ENCODE data around the gene ZNF232.
"Not testable (repeated sequence)": the region's sequence is repeated elsewhere in the genome, so short reads cannot be mapped to it uniquely, and the experiment has no call there.

Gene ZNF232

DNA sequence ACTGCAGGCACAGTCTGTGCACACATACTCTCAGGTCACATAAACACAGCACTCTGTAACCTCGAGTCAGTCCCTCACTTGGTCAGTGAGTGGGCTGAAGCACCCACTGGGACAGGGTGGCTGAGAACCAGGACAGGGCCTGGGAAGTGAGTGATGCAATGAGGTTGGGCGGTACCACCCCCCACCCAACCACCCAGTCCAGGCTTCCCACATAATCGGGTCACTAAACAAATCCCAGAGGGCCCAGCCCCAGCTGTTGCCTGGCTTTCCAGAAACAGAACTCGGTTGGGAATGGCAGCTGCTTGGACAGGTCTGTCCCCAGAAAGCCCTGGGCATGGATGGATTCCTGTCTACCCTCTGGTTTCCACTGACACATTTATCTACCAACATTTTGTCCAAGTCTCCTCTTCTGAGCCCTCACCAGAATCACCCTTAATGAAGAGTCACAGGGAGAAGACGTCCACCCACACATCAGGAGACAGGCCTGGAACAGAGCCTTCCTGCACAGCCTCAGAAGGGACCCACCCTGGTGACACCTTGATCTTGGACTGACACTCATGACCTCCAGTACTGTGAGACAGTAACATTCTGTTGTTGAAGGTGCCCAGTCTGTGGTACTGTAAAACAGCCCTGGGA, 12.6 kb upstream of the ZNF232 start:
- not testable (repeated sequence) for H3K9me3 ChIP-seq (ENCODE audit: insufficient read depth, low read length); H3K4me3 ChIP-seq (ENCODE audit: insufficient read depth, low read length, poor library complexity, severe bottlenecking); H3K27me3 ChIP-seq (ENCODE audit: low read length); H3F3A ChIP-seq (ENCODE audit: insufficient read depth); H3K9ac ChIP-seq (ENCODE audit: low read length); H3K27ac ChIP-seq (ENCODE audit: low read depth, low read length); H3K9me2 ChIP-seq (replicated peaks; ENCODE audit: insufficient read depth, low read length); H4K20me1 ChIP-seq (ENCODE audit: low read depth, low read length); H3K36me3 ChIP-seq (ENCODE audit: low read length); H3K4me2 ChIP-seq (ENCODE audit: low read depth, low read length, poor library complexity, severe bottlenecking); H2AFZ ChIP-seq (ENCODE audit: low read depth, low read length, severe bottlenecking); H3K79me2 ChIP-seq (ENCODE audit: insufficient read depth, low read length)

DNA sequence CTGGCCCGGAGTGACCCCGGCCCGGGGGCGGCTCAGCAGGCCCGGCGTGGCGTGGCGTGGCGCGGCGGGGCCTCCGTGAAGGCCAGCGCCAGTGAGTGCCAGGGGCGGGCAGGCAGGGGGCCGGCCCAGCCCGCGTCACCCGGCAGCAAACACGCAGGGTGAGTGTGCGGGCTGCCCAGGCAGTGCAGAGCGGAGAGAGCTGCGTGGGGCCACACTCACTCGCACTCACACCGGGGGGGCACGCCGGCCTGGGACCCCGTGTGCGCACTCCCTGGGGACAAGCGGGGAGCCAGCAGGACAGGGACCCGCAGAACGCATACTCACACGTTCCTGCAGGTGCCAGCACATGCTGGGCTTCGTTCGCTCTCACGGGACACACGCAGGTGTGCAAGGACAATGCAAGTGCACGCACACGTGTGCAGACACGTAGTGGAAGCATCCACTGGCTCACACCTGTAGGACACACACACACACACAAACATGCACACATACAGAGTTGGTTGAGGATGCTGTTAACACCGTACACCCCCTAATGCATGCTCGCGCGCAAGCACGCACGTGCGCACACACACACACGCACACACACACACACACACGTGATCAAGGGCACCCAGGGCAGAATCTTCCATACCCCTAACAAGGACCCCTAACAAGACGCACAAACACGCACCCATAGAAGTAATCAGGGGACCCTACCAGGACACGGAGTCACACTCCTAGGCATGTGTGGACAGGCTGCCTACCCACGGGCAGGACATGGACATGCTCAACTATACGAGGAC, 11.9 kb upstream of the ZNF232 start:
- Histone ChIP-seq H3K36me3 (ENCODE audit: low read length) (no peaks in the 10 kb centered on the region), H3K27me3 (ENCODE audit: low read length) (no peaks in the 10 kb centered on the region), H2AFZ (ENCODE audit: low read depth, low read length, severe bottlenecking) (no peak overlapping the region), H3K4me2 (ENCODE audit: low read depth, low read length, poor library complexity, severe bottlenecking) (no peak overlapping the region), H3K9ac (ENCODE audit: low read length) (no peak overlapping the region), H3F3A (ENCODE audit: insufficient read depth) (no peaks in the 10 kb centered on the region), H3K27ac (ENCODE audit: low read depth, low read length) (no peak overlapping the region), H3K4me3 (ENCODE audit: insufficient read depth, low read length, poor library complexity, severe bottlenecking) (no peak overlapping the region), H3K9me3 (ENCODE audit: insufficient read depth, low read length) (no peaks in the 10 kb centered on the region), H3K79me2 (ENCODE audit: insufficient read depth, low read length) (no peaks in the 10 kb centered on the region), H4K20me1 (ENCODE audit: low read depth, low read length) (no peaks in the 10 kb centered on the region), H3K9me2 (replicated peaks; ENCODE audit: insufficient read depth, low read length) (no peaks in the 10 kb centered on the region)
- no peak for TF ChIP-seq EZH2phosphoT487 (conservative IDR thresholded peaks at IDR 0.05; ENCODE audit: low read length)
- TF ChIP-seq, protein P1, sequence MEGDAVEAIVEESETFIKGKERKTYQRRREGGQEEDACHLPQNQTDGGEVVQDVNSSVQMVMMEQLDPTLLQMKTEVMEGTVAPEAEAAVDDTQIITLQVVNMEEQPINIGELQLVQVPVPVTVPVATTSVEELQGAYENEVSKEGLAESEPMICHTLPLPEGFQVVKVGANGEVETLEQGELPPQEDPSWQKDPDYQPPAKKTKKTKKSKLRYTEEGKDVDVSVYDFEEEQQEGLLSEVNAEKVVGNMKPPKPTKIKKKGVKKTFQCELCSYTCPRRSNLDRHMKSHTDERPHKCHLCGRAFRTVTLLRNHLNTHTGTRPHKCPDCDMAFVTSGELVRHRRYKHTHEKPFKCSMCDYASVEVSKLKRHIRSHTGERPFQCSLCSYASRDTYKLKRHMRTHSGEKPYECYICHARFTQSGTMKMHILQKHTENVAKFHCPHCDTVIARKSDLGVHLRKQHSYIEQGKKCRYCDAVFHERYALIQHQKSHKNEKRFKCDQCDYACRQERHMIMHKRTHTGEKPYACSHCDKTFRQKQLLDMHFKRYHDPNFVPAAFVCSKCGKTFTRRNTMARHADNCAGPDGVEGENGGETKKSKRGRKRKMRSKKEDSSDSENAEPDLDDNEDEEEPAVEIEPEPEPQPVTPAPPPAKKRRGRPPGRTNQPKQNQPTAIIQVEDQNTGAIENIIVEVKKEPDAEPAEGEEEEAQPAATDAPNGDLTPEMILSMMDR (IDR thresholded peaks at IDR 0.05; ENCODE audit: insufficient read depth, low read length, poor library complexity, severe bottlenecking): no peak

DNA sequence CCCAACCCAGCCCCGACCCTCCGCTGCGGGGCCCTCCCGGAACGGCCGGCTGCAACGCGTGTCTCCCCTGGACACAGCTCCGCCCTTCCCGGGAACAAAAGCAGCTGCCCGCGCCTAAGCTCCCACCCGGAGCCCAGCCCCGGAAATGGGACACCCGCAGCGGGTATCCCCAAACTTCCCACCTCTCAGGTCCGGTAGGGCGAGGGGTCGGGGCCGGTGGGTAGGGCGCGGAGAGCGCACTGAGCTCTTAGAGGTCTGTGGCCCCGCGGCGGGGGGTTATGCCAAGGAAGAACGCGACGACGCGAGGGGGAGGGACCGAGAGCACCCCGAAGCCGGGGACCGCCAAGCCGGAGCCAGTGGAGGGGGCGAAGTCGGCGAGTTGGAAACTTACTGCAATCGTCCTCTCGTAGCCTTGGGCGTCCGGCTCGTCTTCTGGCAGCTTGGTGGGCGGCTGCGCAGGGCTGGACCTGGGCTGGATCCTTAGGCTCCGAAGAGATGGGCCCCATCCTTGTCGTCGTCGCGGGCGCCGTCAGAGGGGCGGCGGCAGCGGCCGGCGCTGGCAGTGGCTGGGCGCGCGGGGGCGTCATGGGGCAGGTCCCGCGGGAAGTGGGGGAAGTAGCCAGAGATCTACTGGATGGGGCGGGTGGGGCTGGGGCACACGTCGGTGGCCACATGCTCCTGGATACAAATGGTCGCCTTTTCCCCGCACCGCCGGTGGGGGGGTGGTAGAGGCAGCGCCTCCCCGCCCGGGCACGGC, 11.1 kb upstream of the ZNF232 start:
- H3K27ac ChIP-seq (ENCODE audit: low read depth, low read length): no peak overlapping the region
- no peak overlapping the region for H2AFZ ChIP-seq (ENCODE audit: low read depth, low read length, severe bottlenecking)
- no peak overlapping the region for H3K9ac ChIP-seq (ENCODE audit: low read length)
- H3K4me2 ChIP-seq (ENCODE audit: low read depth, low read length, poor library complexity, severe bottlenecking): no peak overlapping the region
- H3K4me3 ChIP-seq (ENCODE audit: insufficient read depth, low read length, poor library complexity, severe bottlenecking): no peak overlapping the region
- H3K9me3 ChIP-seq (ENCODE audit: insufficient read depth, low read length): no peaks in the 10 kb centered on the region
- H3K9me2 ChIP-seq (replicated peaks; ENCODE audit: insufficient read depth, low read length): no peaks in the 10 kb centered on the region
- H3F3A ChIP-seq (ENCODE audit: insufficient read depth): no peaks in the 10 kb centered on the region
- no peak for TF ChIP-seq EZH2phosphoT487 (conservative IDR thresholded peaks at IDR 0.05; ENCODE audit: low read length)
- TF ChIP-seq, protein P1 (IDR thresholded peaks at IDR 0.05; ENCODE audit: insufficient read depth, low read length, poor library complexity, severe bottlenecking): no peak
- no peaks in the 10 kb centered on the region for H3K27me3 ChIP-seq (ENCODE audit: low read length)
- no peaks in the 10 kb centered on the region for H3K36me3 ChIP-seq (ENCODE audit: low read length)
- H4K20me1 ChIP-seq (ENCODE audit: low read depth, low read length): no peaks in the 10 kb centered on the region
- no peaks in the 10 kb centered on the region for H3K79me2 ChIP-seq (ENCODE audit: insufficient read depth, low read length)

DNA sequence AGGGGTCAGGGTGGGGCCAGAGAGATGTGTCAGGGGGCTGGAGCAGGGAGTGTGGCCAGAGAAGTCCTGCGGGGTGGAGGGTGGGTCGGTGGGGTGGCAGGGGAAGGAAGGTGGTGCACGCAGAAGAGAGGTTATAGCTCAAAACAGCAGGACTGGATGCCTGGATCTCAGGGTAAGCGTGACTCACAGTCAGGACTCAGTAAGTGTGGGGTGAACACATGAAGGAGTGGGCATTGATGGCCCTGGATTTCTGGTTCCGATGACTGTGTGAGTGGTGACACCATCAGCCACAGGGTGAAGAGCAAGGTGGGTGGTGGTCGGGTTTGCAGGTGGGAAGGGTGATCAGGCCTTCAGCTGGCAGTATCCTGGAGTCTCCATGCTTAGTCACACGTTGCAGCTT, 10.4 kb upstream of the ZNF232 start:
- not testable (repeated sequence) for H3F3A ChIP-seq (ENCODE audit: insufficient read depth); H3K27me3 ChIP-seq (ENCODE audit: low read length); H3K27ac ChIP-seq (ENCODE audit: low read depth, low read length); H4K20me1 ChIP-seq (ENCODE audit: low read depth, low read length); H3K36me3 ChIP-seq (ENCODE audit: low read length); H3K9me2 ChIP-seq (replicated peaks; ENCODE audit: insufficient read depth, low read length); H3K9me3 ChIP-seq (ENCODE audit: insufficient read depth, low read length); H3K4me2 ChIP-seq (ENCODE audit: low read depth, low read length, poor library complexity, severe bottlenecking); H3K9ac ChIP-seq (ENCODE audit: low read length); H3K79me2 ChIP-seq (ENCODE audit: insufficient read depth, low read length); H2AFZ ChIP-seq (ENCODE audit: low read depth, low read length, severe bottlenecking); H3K4me3 ChIP-seq (ENCODE audit: insufficient read depth, low read length, poor library complexity, severe bottlenecking)
